Activated CD4-positive, alpha-beta memory T cell treated with anti-CD3 and anti-CD28 coated beads for 36 hours (primary cell): ENCODE data around the gene SPATA1. TPM values are rescaled to one million over a fixed set of nuclear protein-coding genes. Genes with fewer than 3 reads are reported as not detected.
"Not testable (repeated sequence)": the region's sequence is repeated elsewhere in the genome, so short reads cannot be mapped to it uniquely, and the experiment has no call there.

ENCODE experiments used
- CTCF ChIA-PET: fragments of 350-600 bp; sonication (Branson Sonifier 250); formaldehyde crosslinking; loops from one replicate; lab custom pipeline; 2021; ENCODE audit warnings: antibody characterized with exemption, inconsistent platforms; lab: Charles Lee
- POLR2A ChIA-PET: fragments of 350-600 bp; sonication (Branson Sonifier 250); formaldehyde crosslinking; loops from one replicate; lab custom pipeline; 2021; ENCODE audit warnings: antibody characterized with exemption; lab: Charles Lee
- DNase-seq: peaks from one replicate; pipeline ENCODE4 v3.0.0-alpha.2; 2020
- H3K27ac Mint-ChIP-seq: one replicate; pipeline ENCODE4 v1.8.0; 2021; ENCODE audit warnings: mixed read lengths
- H3K27me3 Mint-ChIP-seq: one replicate; pipeline ENCODE4 v1.8.0; 2021; ENCODE audit warnings: mixed read lengths
- H3K36me3 Mint-ChIP-seq: one replicate; pipeline ENCODE4 v1.8.0; 2021; ENCODE audit warnings: mixed read lengths
- H3K4me1 Mint-ChIP-seq: one replicate; pipeline ENCODE4 v1.8.0; 2021; ENCODE audit warnings: low read depth, mixed read lengths
- H3K4me3 Mint-ChIP-seq: one replicate; pipeline ENCODE4 v1.8.0; 2021; ENCODE audit warnings: mild to moderate bottlenecking, mixed read lengths
- H3K9me3 Mint-ChIP-seq: one replicate; pipeline ENCODE4 v1.8.0; 2021; ENCODE audit warnings: mixed read lengths
- intact Hi-C: fragments of 100-400 bp; cut with micrococcal nuclease; formaldehyde crosslinking; loops from one replicate; pipeline ENCODE4 v1.15.1; 2023
- total RNA-seq, 2 experiments: library from RNA; stranded (reverse); gene quantifications; one replicate each; pipeline ENCODE4 v1.2.3, GENCODE V29; 2021

Gene SPATA1
- total RNA-seq, 2 experiments from 2014 or later: 3.2 to 3.8 TPM

GRCh38 chr1:84492726-84493125, 13.5 kb upstream of the SPATA1 start:
- H3K4me3 Mint-ChIP-seq: no peak overlapping the region
- H3K27me3 Mint-ChIP-seq: no peaks in the 10 kb centered on the region
- ChIA-PET POLR2A (interaction anchor here (1.4 kb wide), 1 partner anchor 14 kb away, joined by 3 read pairs; the partner anchor contains the start of genes GNG5 and SPATA1), CTCF (interaction anchor here (1.1 kb wide), 1 partner anchor 12 kb away, joined by 3 read pairs; no protein-coding TSS in a partner anchor)
- no peaks in the 10 kb centered on the region for H3K9me3 Mint-ChIP-seq
- H3K4me1 Mint-ChIP-seq: peaks cover 5% of the 10 kb centered on the region
- intact Hi-C loops: no loop called here
- H3K27ac Mint-ChIP-seq: no peak overlapping the region
- DNase-seq: no peak
- peaks cover 27% of the 10 kb centered on the region for H3K36me3 Mint-ChIP-seq

- DNase-seq: no peak
- H3K4me1 Mint-ChIP-seq: peaks cover 12% of the 10 kb centered on the region
- H3K36me3 Mint-ChIP-seq: peaks cover 33% of the 10 kb centered on the region
- H3K9me3 Mint-ChIP-seq: no peaks in the 10 kb centered on the region
- H3K27ac Mint-ChIP-seq: peak overlapping the region; percentile 55
- CTCF ChIA-PET: interaction anchor here (0.8 to 1.0 kb wide), 2 partner anchors 128 to 231 kb away, joined by 3 read pairs; no protein-coding TSS in a partner anchor
- intact Hi-C loops: no loop called here
- POLR2A ChIA-PET: no interaction called here
- H3K27me3 Mint-ChIP-seq: no peaks in the 10 kb centered on the region
- H3K4me3 Mint-ChIP-seq: no peak overlapping the region
These were observed 12.4 kb upstream of the SPATA1 start for GRCh38 chr1:84493747-84494146.

GRCh38 chr1:84496498-84496897, 9.7 kb upstream of the SPATA1 start:
- no peak for DNase-seq
- Mint-ChIP-seq H3K9me3 (no peaks in the 10 kb centered on the region), H3K27me3 (no peaks in the 10 kb centered on the region), H3K36me3 (peaks cover 29% of the 10 kb centered on the region), H3K4me1 (peaks cover 22% of the 10 kb centered on the region), H3K4me3 (no peak overlapping the region), H3K27ac (no peak overlapping the region)
- intact Hi-C loops: no loop called here
- CTCF ChIA-PET: interaction anchor here (1.6 kb wide), 1 partner anchor 124 kb away, joined by 7 read pairs; no protein-coding TSS in a partner anchor
- POLR2A ChIA-PET: interaction anchor here (1.5 kb wide), 1 partner anchor 16 kb away, joined by 3 read pairs; no protein-coding TSS in a partner anchor

GRCh38 chr1:84497631-84498275, 8.4 kb upstream of the SPATA1 start:
- ChIA-PET CTCF (interaction anchor here (1.5 kb wide), 1 partner anchor 123 kb away, joined by 5 read pairs; no protein-coding TSS in a partner anchor), POLR2A (no interaction called here)
- peaks cover 29% of the 10 kb centered on the region for H3K4me1 Mint-ChIP-seq
- no peak overlapping the region for H3K4me3 Mint-ChIP-seq
- intact Hi-C loops: no loop called here
- H3K27me3 Mint-ChIP-seq: no peaks in the 10 kb centered on the region
- no peak for DNase-seq
- peaks cover 26% of the 10 kb centered on the region for H3K36me3 Mint-ChIP-seq
- H3K27ac Mint-ChIP-seq: peak overlapping the region; percentile 3
- no peaks in the 10 kb centered on the region for H3K9me3 Mint-ChIP-seq

GRCh38 chr1:84502927-84503326, 3.3 kb upstream of the SPATA1 start:
- peaks cover 46% of the 10 kb centered on the region for H3K4me1 Mint-ChIP-seq
- no peak overlapping the region for H3K27ac Mint-ChIP-seq
- no peaks in the 10 kb centered on the region for H3K27me3 Mint-ChIP-seq
- intact Hi-C loops: loop anchor here (10.0 kb wide), 3 partner anchors 352 to 772 kb away; partner anchors contain the start of gene BCL10
- ChIA-PET CTCF (interaction anchor here (1.4 to 1.5 kb wide), 2 partner anchors 23 to 65 kb away, joined by 4 to 8 read pairs; no protein-coding TSS in a partner anchor), POLR2A (interaction anchor here (1.6 to 4.3 kb wide), 2 partner anchors 8 to 71 kb away, joined by 4 to 83 read pairs; partner anchors contain the start of gene CTBS)
- peaks cover 21% of the 10 kb centered on the region for H3K36me3 Mint-ChIP-seq
- no peak for DNase-seq
- H3K9me3 Mint-ChIP-seq: no peaks in the 10 kb centered on the region
- H3K4me3 Mint-ChIP-seq: no peak overlapping the region

GRCh38 chr1:84504580-84505492, 1.4 kb upstream of the SPATA1 start:
- H3K36me3 Mint-ChIP-seq: peaks cover 23% of the 10 kb centered on the region
- H3K4me1 Mint-ChIP-seq: peaks cover 42% of the 10 kb centered on the region
- peaks cover 5% of the 10 kb centered on the region for H3K9me3 Mint-ChIP-seq
- ChIA-PET POLR2A (interaction anchor here (0.7 to 4.3 kb wide), 8 partner anchors 24 to 184 kb away, joined by 3 to 83 read pairs (median 6); partner anchors contain the start of gene CTBS), CTCF (interaction anchor here (1.0 to 4.6 kb wide), 7 partner anchors 12 to 361 kb away, joined by 3 to 51 read pairs (median 4); partner anchors contain the start of genes CTBS and PRKACB)
- DNase-seq: peak; percentile 22
- H3K27me3 Mint-ChIP-seq: no peaks in the 10 kb centered on the region
- intact Hi-C loops: loop anchor here (2.0 to 10.0 kb wide), 4 partner anchors 350 to 770 kb away; partner anchors contain the start of genes BCL10 and SYDE2
- H3K27ac Mint-ChIP-seq: peak overlapping the region; percentile 97
- H3K4me3 Mint-ChIP-seq: peak overlapping the region; percentile 95

- H3K27me3 Mint-ChIP-seq: no peaks in the 10 kb centered on the region
- peaks cover 5% of the 10 kb centered on the region for H3K9me3 Mint-ChIP-seq
- H3K4me1 Mint-ChIP-seq: peaks cover 41% of the 10 kb centered on the region
- peak overlapping the region; percentile 95 for H3K4me3 Mint-ChIP-seq
- H3K36me3 Mint-ChIP-seq: peaks cover 19% of the 10 kb centered on the region
- H3K27ac Mint-ChIP-seq: peak overlapping the region; percentile 97
- intact Hi-C loops: loop anchor here (1.0 to 10.0 kb wide), 11 partner anchors 26 to 769 kb away; partner anchors contain the start of genes BCL10, CTBS, PRKACB and RPF1
- DNase-seq: no peak
- CTCF ChIA-PET: interaction anchor here (1.2 to 4.6 kb wide), 9 partner anchors 25 to 361 kb away, joined by 3 to 51 read pairs (median 5); partner anchors contain the start of genes CTBS and PRKACB
- POLR2A ChIA-PET: interaction anchor here (0.7 to 4.3 kb wide), 8 partner anchors 21 to 361 kb away, joined by 3 to 83 read pairs (median 6); partner anchors contain the start of genes CTBS, PRKACB and RPF1
These were observed 639 bp upstream of the SPATA1 start for GRCh38 chr1:84505493-84506001.

GRCh38 chr1:84506729-84507453, 705 bp downstream of the SPATA1 start:
- H3K4me3 Mint-ChIP-seq: peak overlapping the region; percentile 95
- POLR2A ChIA-PET: interaction anchor here (1.0 to 4.3 kb wide), 7 partner anchors 14 to 362 kb away, joined by 3 to 83 read pairs (median 7); partner anchors contain the start of genes CTBS and PRKACB
- H3K27me3 Mint-ChIP-seq: no peaks in the 10 kb centered on the region
- H3K9me3 Mint-ChIP-seq: peaks cover 5% of the 10 kb centered on the region
- peaks cover 16% of the 10 kb centered on the region for H3K36me3 Mint-ChIP-seq
- peaks cover 27% of the 10 kb centered on the region for H3K4me1 Mint-ChIP-seq
- no peak for DNase-seq
- H3K27ac Mint-ChIP-seq: peak overlapping the region; percentile 97
- CTCF ChIA-PET: interaction anchor here (0.8 to 4.6 kb wide), 12 partner anchors 26 to 366 kb away, joined by 3 to 51 read pairs (median 6); partner anchors contain the start of genes CTBS and PRKACB
- intact Hi-C loops: loop anchor here (1.0 to 10.0 kb wide), 10 partner anchors 28 to 768 kb away; partner anchors contain the start of genes BCL10, CTBS, PRKACB and RPF1

- H3K9me3 Mint-ChIP-seq, DNase-seq, H3K27me3 Mint-ChIP-seq, H3K27ac Mint-ChIP-seq, H3K4me3 Mint-ChIP-seq: not testable (repeated sequence)
- intact Hi-C loops: loop anchor here (10.0 kb wide), 3 partner anchors 347 to 767 kb away; partner anchors contain the start of gene BCL10
- CTCF ChIA-PET: interaction anchor here (4.6 kb wide), 1 partner anchor 112 kb away, joined by 51 read pairs; no protein-coding TSS in a partner anchor
- peaks cover 16% of the 10 kb centered on the region for H3K36me3 Mint-ChIP-seq
- POLR2A ChIA-PET: interaction anchor here (1.4 kb wide), 1 partner anchor 66 kb away, joined by 4 read pairs; no protein-coding TSS in a partner anchor
- peaks cover 23% of the 10 kb centered on the region for H3K4me1 Mint-ChIP-seq
These were observed 1.7 kb downstream of the SPATA1 start for GRCh38 chr1:84507887-84508286.

- Mint-ChIP-seq H3K27me3 (no peaks in the 10 kb centered on the region), H3K9me3 (peaks cover 5% of the 10 kb centered on the region), H3K27ac (no peak overlapping the region), H3K36me3 (peaks cover 16% of the 10 kb centered on the region), H3K4me3 (no peak overlapping the region), H3K4me1 (peaks cover 17% of the 10 kb centered on the region)
- ChIA-PET CTCF (interaction anchor here (2.1 kb wide), 1 partner anchor 112 kb away, joined by 6 read pairs; no protein-coding TSS in a partner anchor), POLR2A (interaction anchor here (1.4 kb wide), 1 partner anchor 65 kb away, joined by 4 read pairs; no protein-coding TSS in a partner anchor)
- no peak for DNase-seq
- intact Hi-C loops: loop anchor here (10.0 kb wide), 3 partner anchors 346 to 766 kb away; partner anchors contain the start of gene BCL10
These were observed 2.3 kb downstream of the SPATA1 start for GRCh38 chr1:84508510-84508909.
